HG03039 (cell line): Measurements from ENCODE around the gene LOX.

Experiments
- ATAC-seq: cut with Tn5 transposase; IDR thresholded peaks from one replicate; pipeline ENCODE4 v1.9.1; 2021; ENCODE audit warnings: mild to moderate bottlenecking, moderate library complexity; ENCODE audit not compliant: unreplicated experiment

Gene LOX

GRCh38 chr5:122054266-122054665 is 23.8 kb downstream of the LOX start:
- ATAC-seq, result no peak

DNA sequence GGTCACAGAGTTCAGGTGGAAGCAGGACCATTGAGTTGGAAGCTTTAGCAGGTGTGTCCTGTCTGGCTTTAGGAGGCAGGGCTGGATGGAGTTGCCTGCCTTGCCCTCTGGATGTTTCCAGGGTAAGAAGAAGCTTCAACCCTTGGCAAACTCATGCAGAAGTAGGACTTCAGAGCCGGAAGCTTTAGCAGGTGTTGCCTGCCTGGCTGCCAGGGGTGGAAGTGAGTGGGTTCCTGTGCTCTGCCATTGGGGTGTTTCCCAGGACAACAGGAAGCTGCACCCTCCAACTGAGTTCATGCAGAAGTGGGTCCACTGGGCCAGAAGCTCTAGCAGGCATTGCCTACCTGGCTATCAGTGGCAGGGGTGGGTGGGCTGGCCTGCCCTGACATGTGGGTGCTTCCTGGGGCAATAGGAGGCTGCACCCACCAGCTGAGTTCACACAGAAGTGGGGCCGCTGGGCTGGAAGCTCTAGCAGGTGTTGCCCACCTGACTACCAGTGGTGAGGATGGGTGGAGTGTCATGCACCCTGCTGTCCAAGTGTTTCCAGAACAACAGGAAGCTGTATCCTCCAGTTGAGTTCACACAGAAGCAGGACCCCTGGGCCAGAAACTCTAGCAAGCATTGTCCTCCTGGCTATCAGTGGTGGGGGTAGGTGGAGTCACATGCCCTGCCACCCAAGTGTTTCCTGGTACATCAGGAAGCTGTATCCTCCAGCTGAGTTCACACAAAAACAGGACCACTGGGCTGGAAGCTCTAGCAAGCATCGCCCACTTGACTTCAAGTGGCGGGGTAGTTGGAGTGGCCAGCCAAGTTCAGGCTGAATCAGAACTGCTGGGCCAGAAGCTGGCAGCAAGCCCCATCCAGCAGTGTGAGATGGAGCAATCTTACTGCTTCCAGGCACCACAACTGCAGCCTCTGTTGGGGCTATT is 24.6 kb downstream of the LOX start:
- no peak for ATAC-seq

GRCh38 chr5:122051569-122051968 is 26.5 kb downstream of the LOX start:
- no peak for ATAC-seq

- no peak for ATAC-seq
These were observed 27.1 kb downstream of the LOX start for GRCh38 chr5:122050959-122051358.

DNA sequence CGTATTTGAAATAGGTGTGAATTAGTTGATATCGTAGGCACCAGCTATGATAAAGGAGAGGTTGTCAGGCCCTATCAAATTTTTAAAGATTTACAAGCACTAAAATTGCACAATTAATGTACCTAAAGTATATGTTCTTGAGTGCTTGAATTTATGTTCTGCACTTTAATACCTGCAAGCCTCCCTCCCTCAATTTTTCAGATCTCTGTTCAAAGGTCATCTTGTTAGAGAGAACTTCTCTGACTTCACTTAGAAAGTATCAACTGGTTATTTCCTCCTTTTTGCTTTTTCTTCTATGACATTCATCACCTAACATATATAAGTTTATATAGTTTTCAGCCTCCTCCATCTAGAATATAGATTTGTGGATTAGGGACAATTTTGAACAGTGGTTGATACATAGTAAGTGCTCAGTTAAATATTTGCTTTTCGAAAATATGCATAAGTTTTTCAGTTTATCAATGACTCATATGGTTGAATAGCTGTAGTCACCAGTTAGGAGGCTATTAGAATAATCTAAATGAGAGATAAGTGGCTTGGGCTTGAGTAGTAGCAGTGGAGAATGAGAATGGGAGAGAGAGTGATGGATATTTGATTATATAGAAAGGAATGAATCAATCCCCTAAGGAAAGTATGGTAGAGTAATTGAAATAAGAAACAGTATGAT is 37.3 kb downstream of the LOX start:
- ATAC-seq, result no peak

DNA sequence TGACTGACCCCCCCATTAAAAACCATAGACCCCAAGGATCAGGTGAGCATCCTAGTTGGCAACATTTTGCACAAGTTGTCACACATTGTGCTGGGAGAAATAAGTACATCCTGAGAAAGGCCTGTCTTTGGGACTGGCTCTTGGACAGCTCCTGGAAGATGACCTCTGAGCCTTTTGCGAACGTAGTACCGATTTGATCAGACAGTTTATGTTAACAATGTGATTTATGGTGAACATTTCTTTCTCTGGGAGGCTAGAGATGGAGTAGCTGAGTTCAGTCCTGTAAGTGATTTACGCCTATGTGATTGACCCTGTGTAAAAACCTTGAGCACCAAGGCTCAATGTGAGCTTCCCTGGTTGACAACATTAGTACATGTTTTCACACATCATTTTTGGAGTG is 41.7 kb downstream of the LOX start:
- no peak for ATAC-seq

DNA sequence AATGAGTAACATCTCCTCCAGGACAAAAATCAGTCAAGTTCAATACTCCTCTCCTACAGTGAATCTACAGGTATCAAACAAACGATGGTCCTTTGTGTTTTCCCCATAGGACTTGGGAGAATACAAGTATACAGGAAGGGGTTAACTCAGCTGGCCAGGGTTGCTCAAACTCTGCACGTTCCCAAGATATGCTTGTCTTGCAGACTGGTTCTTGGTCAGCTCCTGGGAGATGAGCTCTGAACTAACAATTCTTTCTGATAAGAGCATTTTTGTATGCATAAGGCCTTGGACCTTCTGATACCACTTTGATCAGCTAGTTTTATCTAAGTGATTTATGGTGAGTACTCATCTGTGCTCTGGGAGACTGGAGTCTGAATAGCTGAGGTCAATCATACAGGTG is 42.1 kb downstream of the LOX start:
- ATAC-seq, result no peak

GRCh38 chr5:122031836-122032235 is 46.2 kb downstream of the LOX start:
- ATAC-seq, result no peak

- no peak for ATAC-seq
These were observed 47.8 kb downstream of the LOX start for GRCh38 chr5:122030251-122030650.

- ATAC-seq, result no peak
These were observed 48.2 kb downstream of the LOX start for GRCh38 chr5:122029818-122030217.

DNA sequence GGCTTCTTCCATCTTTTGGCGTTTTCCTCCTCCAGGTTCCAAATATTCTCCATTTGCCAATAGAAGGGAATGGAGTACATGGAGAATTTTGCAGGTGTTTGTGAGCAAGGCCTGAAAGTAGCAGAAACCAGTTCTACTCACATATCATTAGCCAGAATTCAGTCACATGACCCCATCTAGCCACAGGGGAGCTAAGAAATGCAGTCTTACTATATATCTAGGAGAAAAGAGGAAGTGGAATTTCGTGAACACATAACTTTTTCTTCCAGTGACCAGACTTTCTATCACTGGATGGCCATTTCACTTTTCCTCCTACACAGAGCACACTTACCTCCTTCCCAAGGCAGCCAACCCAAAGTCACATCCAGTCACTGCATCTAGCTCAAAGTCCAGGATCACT is 55.1 kb downstream of the LOX start:
- no peak for ATAC-seq

- no peak for ATAC-seq
These were observed 58.0 kb downstream of the LOX start for GRCh38 chr5:122019919-122020590.

DNA sequence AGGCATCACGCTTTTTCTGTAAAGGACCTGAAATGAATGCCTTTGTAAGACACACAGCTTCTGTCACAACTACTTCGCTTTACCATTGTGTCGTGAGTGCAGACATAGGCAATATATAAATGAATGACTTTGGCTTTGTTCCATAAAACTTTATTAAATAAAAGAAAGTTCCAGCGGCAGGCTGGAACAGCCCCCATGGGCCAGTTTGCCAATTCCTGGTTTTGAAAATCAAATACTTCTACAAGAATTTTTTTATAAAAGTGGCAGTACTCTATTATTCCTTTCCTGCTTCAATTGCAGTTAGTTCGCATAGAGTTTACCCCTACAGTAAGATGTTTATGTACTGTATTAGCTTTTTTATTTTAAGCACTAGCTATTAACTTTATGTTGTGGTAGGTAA is 62.6 kb downstream of the LOX start:
- ATAC-seq, result no peak

DNA sequence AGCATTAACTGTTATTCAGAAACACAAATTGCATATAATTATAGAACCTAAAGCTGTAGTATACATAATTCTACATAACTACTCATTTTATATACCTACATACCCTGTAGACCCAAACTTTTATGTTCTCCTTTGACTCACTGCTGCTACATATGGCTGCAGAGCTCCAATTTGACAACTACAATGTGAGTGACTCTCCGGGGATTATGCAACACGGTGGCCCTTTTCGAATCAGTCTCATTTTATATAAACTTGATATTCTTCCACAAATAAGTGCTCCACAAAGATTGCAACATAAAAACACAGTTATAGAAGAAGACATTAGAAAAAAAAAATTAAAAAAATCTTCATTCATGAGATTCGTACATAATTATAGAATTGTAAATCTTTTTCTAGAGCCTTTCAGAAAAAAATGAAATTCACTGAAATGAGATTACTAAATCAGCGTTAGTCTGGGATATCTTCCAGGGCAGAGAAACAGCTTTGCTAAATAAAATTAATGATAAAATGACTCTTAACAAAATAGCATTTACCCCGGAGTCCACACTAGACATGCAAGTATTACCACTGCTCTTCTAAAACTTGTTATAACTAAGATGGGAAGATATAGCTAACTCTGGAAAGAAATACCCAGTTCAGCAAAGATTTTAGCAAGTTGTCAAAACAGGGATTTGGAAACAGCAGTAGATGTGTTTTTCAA is 63.7 kb downstream of the LOX start:
- no peak for ATAC-seq
